ENCODE measurements around the gene MROH9. TPM values are rescaled to one million over a fixed set of nuclear protein-coding genes. Genes with fewer than 3 reads are reported as not detected.

Gene MROH9
- total RNA-seq, 1 donor from 2014 or later, result not detected

DNA sequence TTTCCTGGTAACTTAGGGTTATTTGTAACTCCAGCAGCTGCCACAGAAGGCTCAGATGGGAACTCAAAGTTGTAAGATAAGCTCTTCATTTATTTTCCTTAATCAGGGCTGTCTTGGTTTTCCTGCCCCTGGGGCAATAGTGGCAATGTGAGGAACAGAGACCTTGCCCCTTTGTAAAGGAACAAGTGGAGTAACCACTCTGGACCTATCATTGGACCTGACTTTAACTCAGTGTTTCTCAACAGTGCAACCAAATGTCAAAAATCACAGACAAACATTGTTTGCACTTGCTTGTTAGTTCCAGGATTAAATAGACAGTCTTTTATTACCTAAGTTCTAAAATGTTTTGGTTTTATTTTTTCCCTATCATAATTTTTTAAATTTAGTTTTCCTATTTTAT, 152.6 kb downstream of the MROH9 start:
- no peaks in the 10 kb centered on the region for H3K27me3 Mint-ChIP-seq (ENCODE audit: low read depth)
- no peak for DNase-seq (ENCODE audit: low spot score)
- no peaks in the 10 kb centered on the region for H3K4me1 Mint-ChIP-seq (ENCODE audit: low read depth)
- TF ChIP-seq, protein P1, sequence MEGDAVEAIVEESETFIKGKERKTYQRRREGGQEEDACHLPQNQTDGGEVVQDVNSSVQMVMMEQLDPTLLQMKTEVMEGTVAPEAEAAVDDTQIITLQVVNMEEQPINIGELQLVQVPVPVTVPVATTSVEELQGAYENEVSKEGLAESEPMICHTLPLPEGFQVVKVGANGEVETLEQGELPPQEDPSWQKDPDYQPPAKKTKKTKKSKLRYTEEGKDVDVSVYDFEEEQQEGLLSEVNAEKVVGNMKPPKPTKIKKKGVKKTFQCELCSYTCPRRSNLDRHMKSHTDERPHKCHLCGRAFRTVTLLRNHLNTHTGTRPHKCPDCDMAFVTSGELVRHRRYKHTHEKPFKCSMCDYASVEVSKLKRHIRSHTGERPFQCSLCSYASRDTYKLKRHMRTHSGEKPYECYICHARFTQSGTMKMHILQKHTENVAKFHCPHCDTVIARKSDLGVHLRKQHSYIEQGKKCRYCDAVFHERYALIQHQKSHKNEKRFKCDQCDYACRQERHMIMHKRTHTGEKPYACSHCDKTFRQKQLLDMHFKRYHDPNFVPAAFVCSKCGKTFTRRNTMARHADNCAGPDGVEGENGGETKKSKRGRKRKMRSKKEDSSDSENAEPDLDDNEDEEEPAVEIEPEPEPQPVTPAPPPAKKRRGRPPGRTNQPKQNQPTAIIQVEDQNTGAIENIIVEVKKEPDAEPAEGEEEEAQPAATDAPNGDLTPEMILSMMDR (IDR thresholded peaks at IDR 0.05), result no peak
- no peaks in the 10 kb centered on the region for H3K9me3 Mint-ChIP-seq (ENCODE audit: low read depth)
- no peak overlapping the region for H3K27ac Mint-ChIP-seq (ENCODE audit: unreplicated experiment)
- no peak overlapping the region for H3K4me3 Mint-ChIP-seq (ENCODE audit: unreplicated experiment)
- peaks cover 1% of the 10 kb centered on the region for H3K36me3 Mint-ChIP-seq (ENCODE audit: low read depth)

DNA sequence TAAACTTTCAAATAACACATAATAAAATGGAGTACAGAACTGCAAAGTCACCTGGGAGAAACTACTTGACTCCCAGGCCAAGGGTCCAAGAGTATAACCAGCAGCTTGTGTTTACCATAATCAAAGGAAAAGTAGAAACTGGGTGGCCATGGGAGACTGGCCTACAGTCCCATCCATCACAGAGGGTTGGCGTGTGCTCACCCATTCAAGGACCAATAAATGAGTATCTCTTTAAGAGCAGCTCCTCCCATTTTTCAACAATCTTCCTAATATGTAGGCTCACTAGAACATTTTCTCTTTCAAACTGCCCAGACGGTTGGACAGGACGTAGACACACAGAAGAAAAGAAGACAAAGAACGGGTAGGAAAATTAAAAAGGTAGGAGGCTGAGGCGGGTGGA, 155.3 kb downstream of the MROH9 start, which contains the start of gene FMO3:
Gene FMO3 (plus strand): TSS at position 302 of the 400 bp plus-strand sequence. CDS start 1,754 bp downstream, outside the sequence.
- H3K9me3 Mint-ChIP-seq (ENCODE audit: low read depth), result peaks cover 5% of the 10 kb centered on the region
- H3K36me3 Mint-ChIP-seq (ENCODE audit: low read depth), result peaks cover 1% of the 10 kb centered on the region
- H3K4me3 Mint-ChIP-seq (ENCODE audit: unreplicated experiment), result no peak within 1 kb of the TSS
- no peaks in the 10 kb centered on the region for H3K4me1 Mint-ChIP-seq (ENCODE audit: low read depth)
- DNase-seq (ENCODE audit: low spot score), result no peak
- no peaks in the 10 kb centered on the region for H3K27me3 Mint-ChIP-seq (ENCODE audit: low read depth)
- TF ChIP-seq, protein P1 (IDR thresholded peaks at IDR 0.05), result no peak
- H3K27ac Mint-ChIP-seq (ENCODE audit: unreplicated experiment), result no peak within 1 kb of the TSS

DNA sequence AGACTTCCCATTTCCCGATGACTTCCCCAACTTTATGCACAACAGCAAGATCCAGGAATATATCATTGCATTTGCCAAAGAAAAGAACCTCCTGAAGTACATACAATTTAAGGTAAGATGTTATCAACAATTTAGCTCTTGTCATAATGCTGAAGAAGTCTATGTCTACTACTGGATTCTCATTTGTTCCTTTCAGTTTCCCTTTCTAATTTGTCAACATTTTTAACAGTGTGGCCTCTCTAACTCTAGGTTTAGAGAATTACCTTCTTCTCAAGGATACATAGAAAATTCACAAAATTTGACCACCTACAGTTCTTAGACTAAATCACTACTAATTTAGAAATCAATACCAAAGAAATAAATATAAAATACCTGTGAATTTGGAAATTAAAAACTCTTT, 168.5 kb downstream of the MROH9 start:
- DNase-seq (ENCODE audit: low spot score), result no peak
- H3K9me3 Mint-ChIP-seq (ENCODE audit: low read depth), result no peaks in the 10 kb centered on the region
- no peaks in the 10 kb centered on the region for H3K27me3 Mint-ChIP-seq (ENCODE audit: low read depth)
- H3K4me3 Mint-ChIP-seq (ENCODE audit: unreplicated experiment), result no peak overlapping the region
- peaks cover 16% of the 10 kb centered on the region for H3K4me1 Mint-ChIP-seq (ENCODE audit: low read depth)
- no peak overlapping the region for H3K27ac Mint-ChIP-seq (ENCODE audit: unreplicated experiment)
- H3K36me3 Mint-ChIP-seq (ENCODE audit: low read depth), result no peaks in the 10 kb centered on the region
- TF ChIP-seq, protein P1 (IDR thresholded peaks at IDR 0.05), result no peak

DNA sequence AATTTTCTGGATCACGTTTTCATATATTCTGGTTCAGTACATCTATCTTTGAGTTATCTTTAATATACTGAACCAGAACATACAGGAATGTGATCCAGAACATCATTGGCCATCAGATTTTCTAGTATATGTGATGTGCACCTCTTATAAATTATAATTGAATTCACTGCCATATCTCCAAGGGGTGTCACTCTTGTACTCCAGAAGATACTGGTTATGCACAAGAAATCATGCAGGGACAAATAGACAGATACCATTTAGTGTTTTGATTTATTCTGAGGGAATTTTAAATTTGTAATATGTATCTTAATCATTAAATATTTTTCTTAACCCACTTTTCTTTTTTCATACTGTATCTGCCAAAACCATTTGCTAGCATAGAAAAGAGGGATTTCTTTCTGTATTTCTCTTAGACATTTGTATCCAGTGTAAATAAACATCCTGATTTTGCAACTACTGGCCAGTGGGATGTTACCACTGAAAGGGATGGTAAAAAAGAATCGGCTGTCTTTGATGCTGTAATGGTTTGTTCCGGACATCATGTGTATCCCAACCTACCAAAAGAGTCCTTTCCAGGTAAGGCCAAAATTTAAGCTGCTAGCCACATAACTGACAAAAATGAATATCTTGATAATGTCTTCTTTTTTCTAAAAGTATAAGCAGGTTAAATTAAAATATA, 172.1 kb downstream of the MROH9 start:
- Mint-ChIP-seq H3K4me3 (ENCODE audit: unreplicated experiment) (no peak overlapping the region), H3K9me3 (ENCODE audit: low read depth) (no peaks in the 10 kb centered on the region), H3K27me3 (ENCODE audit: low read depth) (no peaks in the 10 kb centered on the region), H3K27ac (ENCODE audit: unreplicated experiment) (no peak overlapping the region), H3K4me1 (ENCODE audit: low read depth) (peaks cover 40% of the 10 kb centered on the region), H3K36me3 (ENCODE audit: low read depth) (no peaks in the 10 kb centered on the region)
- TF ChIP-seq, protein P1 (IDR thresholded peaks at IDR 0.05), result peak; percentile 71
- DNase-seq (ENCODE audit: low spot score), result no peak

DNA sequence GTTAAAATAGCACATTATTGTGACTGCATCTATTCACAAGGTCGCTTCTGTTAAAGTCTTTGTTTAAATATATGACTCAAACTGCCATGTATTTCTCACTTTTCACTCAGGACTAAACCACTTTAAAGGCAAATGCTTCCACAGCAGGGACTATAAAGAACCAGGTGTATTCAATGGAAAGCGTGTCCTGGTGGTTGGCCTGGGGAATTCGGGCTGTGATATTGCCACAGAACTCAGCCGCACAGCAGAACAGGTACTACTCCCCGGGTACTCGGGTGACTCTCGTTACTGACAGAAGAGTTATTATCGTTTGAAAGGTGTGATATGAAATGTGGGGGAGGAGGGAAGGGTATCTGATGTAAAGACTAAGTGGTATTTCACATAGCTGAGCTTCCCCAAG, 172.6 kb downstream of the MROH9 start:
- Mint-ChIP-seq H3K27ac (ENCODE audit: unreplicated experiment) (no peak overlapping the region), H3K36me3 (ENCODE audit: low read depth) (no peaks in the 10 kb centered on the region), H3K4me3 (ENCODE audit: unreplicated experiment) (no peak overlapping the region), H3K27me3 (ENCODE audit: low read depth) (no peaks in the 10 kb centered on the region), H3K9me3 (ENCODE audit: low read depth) (no peaks in the 10 kb centered on the region), H3K4me1 (ENCODE audit: low read depth) (peaks cover 46% of the 10 kb centered on the region)
- TF ChIP-seq, protein P1 (IDR thresholded peaks at IDR 0.05), result no peak
- no peak for DNase-seq (ENCODE audit: low spot score)

Measured in chondrocyte (in vitro differentiated cells).